Ishikawa (cell line): ENCODE data around the gene DCTN1.

Source experiments
- CEBPB ChIP-seq: IDR thresholded peaks from 2 replicates; pipeline ENCODE4 v1.6.1; 2012
- CREB1 ChIP-seq: IDR thresholded peaks from 2 replicates; pipeline ENCODE4 v1.6.1; 2012; ENCODE audit warnings: low read depth
- EGR1 ChIP-seq: IDR thresholded peaks from 2 replicates; pipeline ENCODE4 v1.6.1; 2012
- EP300 ChIP-seq: IDR thresholded peaks from 2 replicates; pipeline ENCODE4 v1.6.1; 2012; ENCODE audit warnings: borderline replicate concordance
- FOXM1 ChIP-seq: IDR thresholded peaks from 2 replicates; pipeline ENCODE4 v1.6.1; 2012; ENCODE audit warnings: low read depth, borderline replicate concordance
- MAX ChIP-seq: IDR thresholded peaks from 2 replicates; pipeline ENCODE4 v1.6.1; 2012
- NFIC ChIP-seq: IDR thresholded peaks from 2 replicates; pipeline ENCODE4 v1.6.1; 2012
- RAD21 ChIP-seq: IDR thresholded peaks from 2 replicates; pipeline ENCODE4 v1.6.1; 2012; ENCODE audit warnings: low read depth
- REST ChIP-seq: IDR thresholded peaks from 2 replicates; pipeline ENCODE4 v1.6.1; 2012; ENCODE audit warnings: low read depth, mild to moderate bottlenecking
- TAF1 ChIP-seq: IDR thresholded peaks from 2 replicates; pipeline ENCODE4 v1.6.1; 2012; ENCODE audit warnings: low read depth, mild to moderate bottlenecking
- TCF12 ChIP-seq: IDR thresholded peaks from 2 replicates; pipeline ENCODE4 v1.6.1; 2012; ENCODE audit warnings: low read depth
- TEAD4 ChIP-seq: IDR thresholded peaks from 2 replicates; pipeline ENCODE4 v1.6.1; 2012
- USF1 ChIP-seq: IDR thresholded peaks from 2 replicates; pipeline ENCODE4 v1.6.1; 2012
- YY1 ChIP-seq: IDR thresholded peaks from 2 replicates; pipeline ENCODE4 v1.6.1; 2012; ENCODE audit warnings: low read depth
- ZBTB7A ChIP-seq: IDR thresholded peaks from 2 replicates; pipeline ENCODE4 v1.6.1; 2012; ENCODE audit warnings: low read depth

DCTN1 gene

GRCh38 chr2:74414881-74415761, 35.0 kb upstream of the DCTN1 start:
- TF ChIP-seq CREB1: no peak
- TF ChIP-seq ZBTB7A: no peak
- TF ChIP-seq CEBPB: no peak
- no peak for TF ChIP-seq EGR1
- no peak for TF ChIP-seq YY1
- TF ChIP-seq TEAD4: no peak
- TF ChIP-seq TCF12: no peak
- TF ChIP-seq USF1: no peak
- TF ChIP-seq RAD21: no peak
- no peak for TF ChIP-seq TAF1
- no peak for TF ChIP-seq NFIC
- no peak for TF ChIP-seq REST
- TF ChIP-seq EP300: no peak
- TF ChIP-seq MAX: no peak
- no peak for TF ChIP-seq FOXM1

- TF ChIP-seq EP300 (no peak), USF1 (no peak), TAF1 (no peak), FOXM1 (no peak), TCF12 (no peak), CEBPB (no peak), NFIC (no peak), REST (no peak)
Measured at GRCh38 chr2:74414441-74414840, 34.3 kb upstream of the DCTN1 start.

- TF ChIP-seq EP300 (no peak), YY1 (no peak), MAX (no peak), CREB1 (no peak), CEBPB (no peak), NFIC (no peak), REST (no peak), ZBTB7A (no peak), USF1 (no peak), EGR1 (no peak), TEAD4 (no peak), TCF12 (no peak), TAF1 (no peak), FOXM1 (no peak), RAD21 (no peak)
Measured at GRCh38 chr2:74413001-74413698, 33.0 kb upstream of the DCTN1 start.

- TF ChIP-seq TEAD4 (no peak), EGR1 (no peak), CREB1 (no peak), TCF12 (no peak), TAF1 (no peak)
Measured at GRCh38 chr2:74407682-74408081, 27.6 kb upstream of the DCTN1 start.
